DND-41 (cell line): ENCODE results near the gene KBTBD13.
A peak's percentile ranks its signal among the peaks of the same experiment; 100 is the strongest.

Experiments used
- ATAC-seq: fragments of 200-7000 bp; cut with Tn5 transposase; 3 replicates; pipeline ENCODE4 v1.9.1; 2021; ENCODE audit warnings: low read depth; ENCODE audit not compliant: insufficient read depth
- DNase-seq: peaks from one replicate; pipeline ENCODE4 v3.0.0-alpha.2; 2020
- H2AFZ ChIP-seq: 2 replicates; pipeline ENCODE4 v1.6.0; 2012; ENCODE audit warnings: low read depth, low read length
- H3K27ac ChIP-seq: 2 replicates; pipeline ENCODE4 v1.5.1; 2012; ENCODE audit warnings: low read length, inconsistent platforms
- H3K27me3 ChIP-seq: fragments of 200-600 bp; sonication (generic); 2 replicates; pipeline ENCODE4 v1.6.0; 2012; ENCODE audit warnings: low read length, mild to moderate bottlenecking, inconsistent platforms; ENCODE audit not compliant: insufficient read depth, poor library complexity
- H3K36me3 ChIP-seq: 2 replicates; pipeline ENCODE4 v1.5.1; 2012; ENCODE audit warnings: low read length, inconsistent platforms; ENCODE audit not compliant: insufficient read depth
- H3K4me1 ChIP-seq: 2 replicates; pipeline ENCODE4 v1.5.1; 2012; ENCODE audit warnings: mild to moderate bottlenecking, low read length; ENCODE audit not compliant: insufficient read depth
- H3K4me2 ChIP-seq: 2 replicates; pipeline ENCODE4 v1.6.0; 2012; ENCODE audit warnings: mild to moderate bottlenecking, moderate library complexity, low read length, inconsistent platforms; ENCODE audit not compliant: insufficient read depth
- H3K4me3 ChIP-seq, 2 experiments: fragments of 200-600 bp in 1 of 2; shearing (Covaris generic) in 1 of 2; 2 replicates each; pipeline ENCODE4 v1.5.1; 2012 to 2016; ENCODE audit warnings: inconsistent platforms in 2 of 2, low read length in 2 of 2, mild to moderate bottlenecking in 2 of 2, low read depth in 1 of 2, moderate library complexity in 1 of 2
- H3K79me2 ChIP-seq: 2 replicates; pipeline ENCODE4 v1.6.0; 2012; ENCODE audit warnings: low read length, inconsistent platforms; ENCODE audit not compliant: insufficient read depth
- H3K9ac ChIP-seq: 2 replicates; pipeline ENCODE4 v1.6.0; 2012; ENCODE audit warnings: low read depth, mild to moderate bottlenecking, inconsistent platforms, low read length, moderate library complexity
- H3K9me3 ChIP-seq: 2 replicates; pipeline ENCODE4 v1.5.1; 2012; ENCODE audit warnings: low read length, moderate library complexity, mild to moderate bottlenecking, inconsistent platforms; ENCODE audit not compliant: insufficient read depth, severe bottlenecking
- H4K20me1 ChIP-seq: 2 replicates; pipeline ENCODE4 v1.6.0; 2012; ENCODE audit warnings: low read length; ENCODE audit not compliant: insufficient read depth
- CTCF ChIP-seq: IDR thresholded peaks from 2 replicates; pipeline ENCODE4 v1.5.1; 2012; ENCODE audit warnings: borderline replicate concordance, low read length, moderate library complexity, mild to moderate bottlenecking; ENCODE audit not compliant: poor library complexity, severe bottlenecking; ENCODE audit errors: extremely low read depth
- EZH2 ChIP-seq: IDR thresholded peaks from 3 replicates; pipeline ENCODE4 v1.6.1; 2012; ENCODE audit warnings: borderline replicate concordance, low read depth, mild to moderate bottlenecking, moderate library complexity, low read length, inconsistent platforms; ENCODE audit not compliant: severe bottlenecking

KBTBD13 gene

GRCh38 chr15:65028338-65028737 lies 48.2 kb upstream of the KBTBD13 start:
- Histone ChIP-seq H2AFZ (no peak overlapping the region), H3K27ac (no peak overlapping the region)
- peak; percentile 20 for DNase-seq

GRCh38 chr15:65028921-65029735 lies 47.4 kb upstream of the KBTBD13 start, which contains the start of gene MTFMT:
Gene MTFMT, minus strand, starts transcription at chr15:65029639. Its CDS starts 26 bp downstream, at chr15:65029613.
- Histone ChIP-seq H4K20me1 (no peaks in the 10 kb centered on the region), H3K4me2 (peak within 1 kb of the TSS; percentile 93), H3K9ac (peak within 1 kb of the TSS; percentile 88), H3K4me3 (peak within 1 kb of the TSS; percentile 95 to 97), H3K4me1 (peaks cover 18% of the 10 kb centered on the region), H3K27ac (peak within 1 kb of the TSS; percentile 63), H3K9me3 (no peaks in the 10 kb centered on the region), H3K27me3 (no peaks in the 10 kb centered on the region), H3K36me3 (peaks cover 14% of the 10 kb centered on the region), H2AFZ (peak within 1 kb of the TSS; percentile 91), H3K79me2 (peaks cover 13% of the 10 kb centered on the region)
- TF ChIP-seq EZH2, result no peak
- peak; percentile 17 for TF ChIP-seq CTCF
- peak; percentile 96 for ATAC-seq
- DNase-seq, result peak; percentile 91

More at GRCh38 chr15:65028338-65028737, 48.2 kb upstream of the KBTBD13 start:
- peak overlapping the region; percentile 95 to 97 for H3K4me3 ChIP-seq
- H3K36me3 ChIP-seq, result peaks cover 19% of the 10 kb centered on the region
- ATAC-seq, result peak; percentile 30; the same call in 1 of the 3 replicates
- no peaks in the 10 kb centered on the region for H3K9me3 ChIP-seq
- H4K20me1 ChIP-seq, result no peaks in the 10 kb centered on the region
- no peaks in the 10 kb centered on the region for H3K27me3 ChIP-seq
- H3K9ac ChIP-seq, result peak overlapping the region; percentile 88
- peaks cover 13% of the 10 kb centered on the region for H3K79me2 ChIP-seq
- TF ChIP-seq CTCF (no peak), EZH2 (no peak)
- H3K4me1 ChIP-seq, result peaks cover 18% of the 10 kb centered on the region
- peak overlapping the region; percentile 93 for H3K4me2 ChIP-seq

GRCh38 chr15:65029736-65030208 lies 46.8 kb upstream of the KBTBD13 start:
- H3K79me2 ChIP-seq, result peaks cover 13% of the 10 kb centered on the region
- DNase-seq, result no peak
- peak overlapping the region; percentile 51 for H2AFZ ChIP-seq
- peak overlapping the region; percentile 93 for H3K4me2 ChIP-seq
- peaks cover 14% of the 10 kb centered on the region for H3K36me3 ChIP-seq
- TF ChIP-seq EZH2, result no peak
- TF ChIP-seq CTCF, result no peak
- peak overlapping the region; percentile 88; the same call in 1 of the 2 replicates for H3K9ac ChIP-seq
- H3K9me3 ChIP-seq, result no peaks in the 10 kb centered on the region
- no peaks in the 10 kb centered on the region for H4K20me1 ChIP-seq
- H3K27ac ChIP-seq, result no peak overlapping the region
- peak; percentile 22; the same call in 2 of the 3 replicates for ATAC-seq
- H3K4me3 ChIP-seq, result peak overlapping the region in 1 of 2 experiments; percentile 97; a peak in 2 of 4 replicates
- no peaks in the 10 kb centered on the region for H3K27me3 ChIP-seq
- peaks cover 18% of the 10 kb centered on the region for H3K4me1 ChIP-seq
